HepG2 (cell line): ENCODE data around the gene PCP4. TPM values are rescaled to one million over a fixed set of nuclear protein-coding genes. Genes with fewer than 3 reads are reported as not detected.

Experiments
- ELF4 ChIP-seq: sonication (generic); formaldehyde crosslinking; IDR thresholded peaks from 2 replicates; pipeline ENCODE4 v1.5.0; 2020; ENCODE audit warnings: missing genetic modification reagents, mild to moderate bottlenecking, moderate library complexity, borderline replicate concordance
- GABPA ChIP-seq, 2 experiments: IDR thresholded peaks; 2 replicates each; pipeline ENCODE4 v1.6.1; 2011 to 2016; ENCODE audit warnings: low read depth in 2 of 2, low read length in 1 of 2, missing biosample characterization in 1 of 2, missing genetic modification characterization in 1 of 2
- JUN ChIP-seq: sonication (generic); formaldehyde crosslinking; IDR thresholded peaks from 2 replicates; pipeline ENCODE4 v1.4.0; 2020; ENCODE audit warnings: mild to moderate bottlenecking, missing genetic modification reagents
- PHF21A ChIP-seq: sonication (generic); formaldehyde crosslinking; IDR thresholded peaks from 2 replicates; pipeline ENCODE4 v1.5.0; 2020; ENCODE audit warnings: mild to moderate bottlenecking, missing genetic modification reagents
- SYNCRIP ChIP-seq: fragments of 200-400 bp; formaldehyde crosslinking; IDR thresholded peaks from 2 replicates; pipeline ENCODE4 v1.6.1; 2018; ENCODE audit warnings: mild to moderate bottlenecking, low read depth, low read length; ENCODE audit not compliant: insufficient read depth
- ZBTB38 ChIP-seq: sonication (generic); formaldehyde crosslinking; IDR thresholded peaks from 2 replicates; pipeline ENCODE4 v1.5.1; 2020; ENCODE audit warnings: mild to moderate bottlenecking, missing genetic modification reagents
- ZBTB46 ChIP-seq: sonication (generic); formaldehyde crosslinking; IDR thresholded peaks from 2 replicates; pipeline ENCODE4 v1.4.0; 2020; ENCODE audit warnings: mild to moderate bottlenecking, missing genetic modification reagents, borderline replicate concordance
- ZBTB8A ChIP-seq: sonication (generic); formaldehyde crosslinking; IDR thresholded peaks from 2 replicates; pipeline ENCODE4 v1.4.0; 2020; ENCODE audit warnings: mild to moderate bottlenecking, low read depth, missing genetic modification reagents, borderline replicate concordance
- ZFX ChIP-seq: sonication (generic); formaldehyde crosslinking; IDR thresholded peaks from 2 replicates; pipeline ENCODE4 v1.4.0; 2020; ENCODE audit warnings: mild to moderate bottlenecking, low read depth, missing genetic modification reagents, moderate library complexity
- ZNF616 ChIP-seq: sonication (generic); formaldehyde crosslinking; IDR thresholded peaks from 2 replicates; pipeline ENCODE4 v1.5.0; 2020; ENCODE audit warnings: low read depth, mild to moderate bottlenecking, missing genetic modification reagents
- ZNF850 ChIP-seq: sonication (generic); formaldehyde crosslinking; conservative IDR thresholded peaks from 2 replicates; pipeline ENCODE4 v1.9.0; 2021; ENCODE audit warnings: mild to moderate bottlenecking, missing genetic modification reagents
- polyA plus RNA-seq, 8 experiments: library from polyadenylated mRNA; depleted of rRNA in 3 of 8; stranded (reverse) in 7 of 8; unstranded in 1 of 8; fragments of >200 nt; fragmentation: Illumina TruSeq in 4 of 8; extraction: Trizol in 4 of 8; gene quantifications; 2 replicates each; pipeline versions ENCODE4 v1.2.1 to v1.2.3, GENCODE V29; 2011 to 2016; ENCODE audit warnings: low read depth in 4 of 8, missing spikeins in 1 of 8, mixed read lengths in 1 of 8; ENCODE audit not compliant: insufficient read depth in 1 of 8
- total RNA-seq, 5 experiments: library from RNA; depleted of rRNA; stranded (reverse); fragments of >200 nt; fragmentation: Illumina TruSeq; extraction: Trizol; gene quantifications; 2 replicates each; pipeline ENCODE4 v1.2.3, GENCODE V29; 2016; ENCODE audit warnings: low read depth in 1 of 5

Gene PCP4
- total and polyA plus RNA-seq, 2 of the 13 experiments (the other 11 are each of a cell fraction or from before 2014, with no cell fraction given), result not detected

- TF ChIP-seq ZBTB8A (no peak), SYNCRIP (no peak), PHF21A (CRISPR knock-in tag) (no peak), ZBTB46 (CRISPR knock-in tag) (no peak), ZNF850 (CRISPR knock-in tag) (no peak), ELF4 (CRISPR knock-in tag) (no peak), GABPA (IDR thresholded peaks at IDR 0.05; ENCODE audit: low read depth, low read length) (no peak), GABPA (CRISPR knock-in tag; IDR thresholded peaks at IDR 0.05; ENCODE audit: low read depth) (no peak), ZNF616 (CRISPR knock-in tag) (no peak), ZBTB38 (no peak), JUN (CRISPR knock-in tag) (no peak), ZFX (CRISPR knock-in tag) (no peak)
Observed at GRCh38 chr21:39908265-39908923, 41.2 kb downstream of the PCP4 start (continued).
